Gastroesophageal sphincter (tissue), 4 donors: ENCODE measurements around the gene CPXM2. TPM values are rescaled to one million over a fixed set of nuclear protein-coding genes. Genes with fewer than 3 reads are reported as not detected.

Source experiments
- ATAC-seq: fragments of 150-250 bp; one replicate; pipeline ENCODE4 v1.9.1; 2016; ENCODE audit warnings: mild to moderate bottlenecking, moderate library complexity
- H3K27ac ChIP-seq, 4 donors: fragments of 200-600 bp; sonication (generic) in 3 of 4; 1 replicate in 3 of 4; 2 replicates in 1 of 4; pipeline ENCODE4 v1.5.1; 2016 to 2019
- H3K27me3 ChIP-seq: fragments of 200-600 bp; sonication (generic); one replicate; pipeline ENCODE4 v1.5.1; 2019
- H3K36me3 ChIP-seq, 2 donors: fragments of 200-600 bp; sonication (generic); one replicate each; pipeline ENCODE4 v1.5.1; 2019; ENCODE audit warnings: control low read depth in 1 of 2
- H3K4me1 ChIP-seq, 3 donors: fragments of 200-600 bp; sonication (generic); 1 replicate in 2 of 3; 2 replicates in 1 of 3; pipeline ENCODE4 v1.5.1; 2016 to 2019; ENCODE audit warnings: control low read depth in 2 of 3
- H3K4me3 ChIP-seq, 2 donors: fragments of 200-600 bp; sonication (generic); one replicate each; pipeline ENCODE4 v1.5.1; 2019; ENCODE audit warnings: mild to moderate bottlenecking in 1 of 2, moderate library complexity in 1 of 2
- H3K9me3 ChIP-seq, 3 donors: fragments of 200-600 bp; sonication (generic); one replicate each; pipeline ENCODE4 v1.5.1; 2017 to 2019; ENCODE audit warnings: control low read depth in 2 of 3
- EP300 ChIP-seq: sonication (generic); formaldehyde crosslinking; IDR thresholded peaks from one replicate; pipeline ENCODE4 v1.6.1; 2017; ENCODE audit warnings: antibody characterized with exemption, mild to moderate bottlenecking
- POLR2A ChIP-seq, 2 donors: fragments of 450-650 bp; IDR thresholded peaks; one replicate each; pipeline ENCODE4 v1.6.1; 2017; ENCODE audit warnings: antibody characterized with exemption in 2 of 2, mild to moderate bottlenecking in 2 of 2, moderate library complexity in 1 of 2
- POLR2AphosphoS5 ChIP-seq: sonication (generic); formaldehyde crosslinking; IDR thresholded peaks from one replicate; pipeline ENCODE4 v1.6.1; 2017; ENCODE audit warnings: antibody characterized with exemption
- WGBS, 2 donors: methylation state at CpG; one replicate each; pipeline ENCODE4 v1.1.5; 2018; ENCODE audit warnings: low coverage in 1 of 2; 5-methylcytosine and 5-hydroxymethylcytosine counted together
- total RNA-seq, 4 donors: library from RNA; depleted of rRNA; stranded (reverse); fragments of >200 nt; gene quantifications; one replicate each; pipeline ENCODE4 v1.1.0, GENCODE V29; 2016
- TF ChIP-seq, protein P1 (sequence below), 4 experiments: fragments of 200-600 bp in 2 of 4; fragments of 450-650 bp in 2 of 4; sonication (generic) in 1 of 4; IDR thresholded peaks; one replicate each; pipeline ENCODE4 v1.5.1; 2017 to 2019; ENCODE audit warnings: antibody characterized with exemption in 4 of 4, mild to moderate bottlenecking in 2 of 4, moderate library complexity in 2 of 4

The CPXM2 gene
- total RNA-seq, 4 donors from 2014 or later, result 57.1 to 165 (median 85.1) TPM

- TF ChIP-seq POLR2AphosphoS5 (no peak), EP300 (no peak), POLR2A (IDR thresholded peaks at IDR 0.05) (no peak)
- TF ChIP-seq, protein P1, sequence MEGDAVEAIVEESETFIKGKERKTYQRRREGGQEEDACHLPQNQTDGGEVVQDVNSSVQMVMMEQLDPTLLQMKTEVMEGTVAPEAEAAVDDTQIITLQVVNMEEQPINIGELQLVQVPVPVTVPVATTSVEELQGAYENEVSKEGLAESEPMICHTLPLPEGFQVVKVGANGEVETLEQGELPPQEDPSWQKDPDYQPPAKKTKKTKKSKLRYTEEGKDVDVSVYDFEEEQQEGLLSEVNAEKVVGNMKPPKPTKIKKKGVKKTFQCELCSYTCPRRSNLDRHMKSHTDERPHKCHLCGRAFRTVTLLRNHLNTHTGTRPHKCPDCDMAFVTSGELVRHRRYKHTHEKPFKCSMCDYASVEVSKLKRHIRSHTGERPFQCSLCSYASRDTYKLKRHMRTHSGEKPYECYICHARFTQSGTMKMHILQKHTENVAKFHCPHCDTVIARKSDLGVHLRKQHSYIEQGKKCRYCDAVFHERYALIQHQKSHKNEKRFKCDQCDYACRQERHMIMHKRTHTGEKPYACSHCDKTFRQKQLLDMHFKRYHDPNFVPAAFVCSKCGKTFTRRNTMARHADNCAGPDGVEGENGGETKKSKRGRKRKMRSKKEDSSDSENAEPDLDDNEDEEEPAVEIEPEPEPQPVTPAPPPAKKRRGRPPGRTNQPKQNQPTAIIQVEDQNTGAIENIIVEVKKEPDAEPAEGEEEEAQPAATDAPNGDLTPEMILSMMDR (IDR thresholded peaks at IDR 0.05), result no peak
- Histone ChIP-seq H3K4me3 (no peak overlapping the region), H3K4me1 (no peaks in the 10 kb centered on the region), H3K27me3 (no peaks in the 10 kb centered on the region), H3K9me3 (peaks cover 0 to 11% (median 0%) of the 10 kb centered on the region in 3 donors), H3K27ac (no peak overlapping the region), H3K36me3 (peaks cover 0 to 15% of the 10 kb centered on the region in 2 donors)
- ATAC-seq, result no peak
- 71 to 89% methylated on average over 4 to 7 of the region's 9 CpGs for WGBS, 2 donors
Observed at GRCh38 chr10:123721441-123722049, 170.1 kb downstream of the CPXM2 start.

GRCh38 chr10:123720536-123720935 is 171.1 kb downstream of the CPXM2 start:
- 53 to 57% methylated on average over 1 to 3 of the region's 3 CpGs for WGBS, 2 donors
- H3K9me3 ChIP-seq, result peaks cover 0 to 11% (median 0%) of the 10 kb centered on the region in 3 donors
- no peak for ATAC-seq
- TF ChIP-seq EP300 (no peak), POLR2A (IDR thresholded peaks at IDR 0.05) (no peak), POLR2AphosphoS5 (no peak)
- TF ChIP-seq, protein P1 (IDR thresholded peaks at IDR 0.05), result no peak
- H3K4me1 ChIP-seq, result no peaks in the 10 kb centered on the region
- H3K36me3 ChIP-seq, result peaks cover 0 to 15% of the 10 kb centered on the region in 2 donors
- H3K27ac ChIP-seq, result no peak overlapping the region
- no peaks in the 10 kb centered on the region for H3K27me3 ChIP-seq
- H3K4me3 ChIP-seq, result no peak overlapping the region

- ATAC-seq, result no peak
- no peaks in the 10 kb centered on the region for H3K4me1 ChIP-seq
- H3K27ac ChIP-seq, result no peak overlapping the region
- H3K9me3 ChIP-seq, result peaks cover 0 to 11% (median 0%) of the 10 kb centered on the region in 3 donors
- WGBS, 2 donors, result 84 to 90% methylated on average over 3 of the region's 4 CpGs
- no peak overlapping the region for H3K4me3 ChIP-seq
- TF ChIP-seq POLR2AphosphoS5 (no peak), POLR2A (IDR thresholded peaks at IDR 0.05) (no peak), EP300 (no peak)
- TF ChIP-seq, protein P1 (IDR thresholded peaks at IDR 0.05), result no peak
- no peaks in the 10 kb centered on the region for H3K27me3 ChIP-seq
- peaks cover 0 to 15% of the 10 kb centered on the region in 2 donors for H3K36me3 ChIP-seq
Observed at GRCh38 chr10:123718544-123719060, 173.0 kb downstream of the CPXM2 start.

- WGBS, 2 donors, result 100% methylated on average over 1 of the region's 4 CpGs; no CpG with 5 or more reads in 1 of the 2 donors
- Histone ChIP-seq H3K27ac (no peak overlapping the region), H3K9me3 (peaks cover 0 to 11% (median 0%) of the 10 kb centered on the region in 3 donors), H3K4me3 (no peak overlapping the region), H3K4me1 (no peaks in the 10 kb centered on the region), H3K36me3 (peaks cover 0 to 15% of the 10 kb centered on the region in 2 donors), H3K27me3 (no peaks in the 10 kb centered on the region)
- ATAC-seq, result no peak
- no peak for TF ChIP-seq EP300
- TF ChIP-seq POLR2AphosphoS5, result no peak
- TF ChIP-seq, protein P1 (IDR thresholded peaks at IDR 0.05), result no peak
- TF ChIP-seq POLR2A (IDR thresholded peaks at IDR 0.05), result no peak
Observed at GRCh38 chr10:123717336-123717735, 174.3 kb downstream of the CPXM2 start.

GRCh38 chr10:123715546-123715945 is 176.1 kb downstream of the CPXM2 start:
- no peak for ATAC-seq
- Histone ChIP-seq H3K4me1 (no peaks in the 10 kb centered on the region), H3K27ac (no peak overlapping the region), H3K4me3 (no peak overlapping the region), H3K9me3 (peaks cover 0 to 11% (median 0%) of the 10 kb centered on the region in 3 donors), H3K27me3 (no peaks in the 10 kb centered on the region), H3K36me3 (peaks cover 0 to 20% of the 10 kb centered on the region in 2 donors)
- TF ChIP-seq, protein P1 (IDR thresholded peaks at IDR 0.05), result no peak
- TF ChIP-seq POLR2AphosphoS5 (no peak), POLR2A (IDR thresholded peaks at IDR 0.05) (no peak), EP300 (no peak)
- WGBS, 2 donors, result 71% methylated on average over 1 to 2 of the region's 2 CpGs
